Adrenal gland (tissue), 5 donors: Measurements from ENCODE around the gene RDX.

Experiments
- CTCF ChIP-seq, 6 experiments: fragments of 450-650 bp in 4 of 6; fragments of 200-600 bp in 2 of 6; sonication (generic) in 1 of 6; IDR thresholded peaks; 1 replicate in 5 of 6; 2 replicates in 1 of 6; pipeline versions ENCODE4 v1.5.1 to v1.8.0; 2016 to 2021; ENCODE audit warnings: antibody characterized with exemption in 6 of 6, mild to moderate bottlenecking in 2 of 6, moderate library complexity in 1 of 6
- POLR2A ChIP-seq, 2 donors: fragments of 450-650 bp; IDR thresholded peaks; one replicate each; pipeline ENCODE4 v1.6.1; 2017; ENCODE audit warnings: antibody characterized with exemption in 2 of 2, mild to moderate bottlenecking in 2 of 2, moderate library complexity in 1 of 2
- donor health status: DM: no; HTN: no; CAD: no.

- no peak for TF ChIP-seq CTCF (IDR thresholded peaks at IDR 0.05)
- TF ChIP-seq POLR2A (IDR thresholded peaks at IDR 0.05) = no peak
Observed at GRCh38 chr11:110331626-110332025, 35.2 kb upstream of the RDX start.
